GM06990 (cell line): ENCODE measurements around the gene ARMH1.
A peak's percentile ranks its signal among the peaks of the same experiment; 100 is the strongest.

Source experiments
- DNase-seq: peaks from one replicate; pipeline ENCODE4 v3.0.0-alpha.2; 2011; ENCODE audit not compliant: insufficient read length; ENCODE audit errors: extremely low read depth
- H3K27me3 ChIP-seq: replicated peaks from 2 replicates; pipeline ENCODE4 v1.6.0; 2011; ENCODE audit warnings: low read length; ENCODE audit not compliant: control insufficient read depth, insufficient read depth
- H3K36me3 ChIP-seq: 2 replicates; pipeline ENCODE4 v1.5.1; 2011; ENCODE audit warnings: low read length; ENCODE audit not compliant: control insufficient read depth, insufficient read depth
- H3K4me3 ChIP-seq: replicated peaks from 2 replicates; pipeline ENCODE4 v1.5.1; 2011; ENCODE audit warnings: low read depth, mild to moderate bottlenecking, control low read depth, low read length
- CTCF ChIP-seq: IDR thresholded peaks from 2 replicates; pipeline ENCODE4 v1.5.1; 2011; ENCODE audit warnings: low read length, control low read depth, mild to moderate bottlenecking, inconsistent platforms; ENCODE audit not compliant: insufficient read depth, poor library complexity, severe bottlenecking

ARMH1 gene

DNA sequence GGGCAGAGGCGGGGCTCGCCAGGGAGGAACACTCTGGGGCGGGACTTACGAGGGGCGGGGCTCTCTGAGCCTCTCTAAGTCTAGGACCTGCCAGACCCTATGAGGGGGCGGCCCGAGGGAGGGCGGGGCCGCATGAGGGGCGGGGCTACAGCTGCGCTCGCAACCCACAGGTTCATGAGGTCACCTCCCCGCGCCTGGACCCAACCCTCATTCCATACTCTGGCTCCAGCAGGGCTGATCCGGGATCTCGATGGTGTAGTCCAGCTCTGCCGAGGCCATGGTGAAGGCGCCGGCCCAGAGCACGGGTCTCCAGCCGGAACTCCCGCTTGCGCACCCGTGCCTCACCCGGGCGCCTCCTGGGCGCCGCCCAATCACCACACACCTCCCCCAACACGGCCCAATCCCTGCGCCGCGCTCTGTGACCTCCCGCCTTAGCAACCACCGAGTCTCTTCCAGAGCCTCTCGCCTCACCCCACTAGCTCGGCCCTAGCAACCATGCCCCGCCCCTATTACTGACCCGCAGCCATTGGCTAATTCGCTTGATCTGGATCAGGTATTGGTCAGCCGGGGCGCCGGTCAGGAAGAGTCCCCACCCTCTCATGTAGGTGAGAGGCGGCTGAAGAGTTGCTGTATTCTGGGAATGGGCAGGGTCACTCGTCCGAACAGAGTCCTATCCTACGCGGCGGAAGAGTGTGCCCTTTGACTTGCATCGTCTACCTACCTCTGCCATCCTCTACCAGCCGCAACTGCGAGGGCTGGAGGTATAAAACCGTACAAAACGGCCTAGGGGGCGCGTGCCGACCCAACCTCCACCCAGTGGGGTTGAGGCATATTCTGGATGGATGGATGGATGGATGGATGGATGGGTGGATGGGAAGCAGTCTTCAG, at the start of gene ARMH1, which contains the start of gene TMEM53:
Gene ARMH1 (plus strand): TSS at position 602 of the 888 bp plus-strand sequence. CDS start 14,984 bp downstream, outside the sequence.
Gene TMEM53 (minus strand): TSS at position 369 of the 888 bp plus-strand sequence. CDS start 90 bp downstream, at position 279.
- no peaks in the 10 kb centered on the region for H3K27me3 ChIP-seq
- peak within 1 kb of the TSS; percentile 88 for H3K4me3 ChIP-seq
- H3K36me3 ChIP-seq: no peaks in the 10 kb centered on the region
- TF ChIP-seq CTCF: peak; percentile 19
- DNase-seq: peak; percentile 99

- no peak for TF ChIP-seq CTCF
- DNase-seq: no peak
Measured at GRCh38 chr1:44625348-44625747, 49.2 kb upstream of the ARMH1 start.

DNA sequence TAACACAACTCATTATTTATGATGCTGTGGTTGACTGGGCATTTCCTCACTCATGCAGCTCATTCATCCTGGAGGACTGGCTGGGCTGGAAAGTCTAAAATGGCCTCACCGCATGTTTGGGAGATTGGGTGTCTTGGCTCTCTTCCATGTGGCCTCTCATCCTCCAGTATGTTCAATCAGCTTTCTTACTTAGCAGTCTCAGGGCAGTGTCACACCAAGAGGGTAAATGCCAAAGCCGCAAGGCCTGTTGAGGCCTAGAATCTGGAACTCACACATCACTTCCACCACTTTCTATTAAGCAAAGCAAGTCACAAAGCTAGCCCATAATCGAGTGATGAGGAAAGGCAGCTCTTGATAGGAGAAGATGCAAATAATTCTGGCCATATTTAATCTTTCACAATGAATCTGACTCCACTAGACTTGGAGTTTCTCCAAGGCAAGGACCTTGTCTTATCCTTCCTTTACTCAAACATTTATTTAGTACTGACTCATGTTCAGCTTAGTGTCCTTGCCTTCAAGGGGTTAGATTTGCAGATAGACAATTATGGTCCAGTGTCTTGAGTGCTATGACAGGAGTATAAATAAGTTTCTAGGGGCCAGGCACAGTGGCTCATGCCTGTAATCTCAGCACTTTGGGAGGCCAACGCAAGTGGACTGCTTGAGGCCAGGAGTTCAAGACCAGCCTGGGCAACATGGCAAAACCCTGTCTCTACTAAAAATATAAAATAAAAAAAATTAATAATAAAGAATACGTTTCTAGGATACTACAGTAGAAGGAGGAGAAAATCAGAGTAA, 45.4 kb upstream of the ARMH1 start:
- Histone ChIP-seq H3K36me3 (peaks cover 2% of the 10 kb centered on the region; the same call in 1 of the 2 replicates), H3K4me3 (no peak overlapping the region), H3K27me3 (no peaks in the 10 kb centered on the region)
- TF ChIP-seq CTCF: no peak
- DNase-seq: no peak

More at GRCh38 chr1:44625348-44625747, 49.2 kb upstream of the ARMH1 start:
- H3K36me3 ChIP-seq: no peaks in the 10 kb centered on the region
- no peak overlapping the region for H3K4me3 ChIP-seq
- no peaks in the 10 kb centered on the region for H3K27me3 ChIP-seq

DNA sequence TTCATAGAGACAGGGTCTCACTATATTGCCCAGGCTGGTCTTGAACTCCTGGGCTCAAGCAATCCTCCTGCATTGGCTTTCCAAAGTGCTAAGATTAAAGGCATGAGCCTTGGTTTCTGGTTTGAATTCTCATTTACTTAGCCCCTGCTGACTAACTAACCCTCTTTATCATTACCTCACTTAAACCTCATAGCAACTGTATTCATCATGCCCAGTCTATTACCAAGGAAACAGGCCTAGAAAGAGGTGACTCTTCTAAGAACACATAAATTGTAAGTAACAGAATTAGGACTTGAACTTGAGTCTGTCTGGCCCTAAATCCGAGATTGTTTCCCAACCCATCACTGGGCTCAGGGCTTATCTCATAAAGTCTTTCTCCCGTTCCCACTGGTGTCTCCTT, 44.4 kb upstream of the ARMH1 start:
- H3K27me3 ChIP-seq: no peaks in the 10 kb centered on the region
- peaks cover 8% of the 10 kb centered on the region for H3K36me3 ChIP-seq
- DNase-seq: no peak
- H3K4me3 ChIP-seq: no peak overlapping the region
- no peak for TF ChIP-seq CTCF

- Histone ChIP-seq H3K27me3 (no peaks in the 10 kb centered on the region), H3K36me3 (peaks cover 19% of the 10 kb centered on the region), H3K4me3 (peak overlapping the region; percentile 73)
- TF ChIP-seq CTCF: no peak
- DNase-seq: no peak
Measured at GRCh38 chr1:44631333-44631646, 43.2 kb upstream of the ARMH1 start.
